CMK (cell line): ENCODE measurements around the gene BTN1A1.
"Not testable (repeated sequence)": the region's sequence is repeated elsewhere in the genome, so short reads cannot be mapped to it uniquely, and the experiment has no call there.

Experiments used
- DNase-seq: peaks from one replicate; pipeline ENCODE4 v3.0.0-alpha.2; 2010; ENCODE audit warnings: low read depth

The BTN1A1 gene

DNA sequence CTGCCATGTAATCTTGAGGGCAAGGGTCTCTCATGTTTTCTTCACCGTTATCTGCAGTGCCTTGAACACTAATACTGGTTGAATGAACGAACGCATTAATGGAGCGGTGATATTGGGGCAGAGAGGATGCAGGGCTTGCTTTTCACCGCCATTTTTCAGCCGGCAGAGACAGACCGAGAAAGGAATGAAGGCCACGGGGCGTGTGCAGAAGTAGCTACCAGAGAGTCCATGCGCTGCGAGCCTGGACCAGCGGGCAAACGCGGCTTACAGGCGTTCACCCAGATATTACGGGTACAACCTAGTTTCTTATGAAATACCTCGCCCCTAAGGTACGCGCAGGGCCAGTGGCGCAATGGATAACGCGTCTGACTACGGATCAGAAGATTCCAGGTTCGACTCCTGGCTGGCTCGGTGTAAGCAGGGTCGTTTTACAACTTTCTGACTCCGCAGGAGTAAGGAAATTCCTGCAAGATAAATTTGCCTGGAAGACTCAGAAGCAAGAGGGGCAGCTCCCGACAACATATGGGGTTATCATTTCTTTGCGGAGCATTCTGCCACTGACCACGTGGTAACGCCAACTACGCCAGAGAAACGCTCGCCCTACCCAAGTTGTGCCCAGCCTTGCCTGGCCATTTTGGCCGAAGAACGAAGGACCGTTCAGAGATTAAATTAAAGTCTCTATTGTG is 37.2 kb downstream of the BTN1A1 start:
- DNase-seq: peak; percentile 86

DNA sequence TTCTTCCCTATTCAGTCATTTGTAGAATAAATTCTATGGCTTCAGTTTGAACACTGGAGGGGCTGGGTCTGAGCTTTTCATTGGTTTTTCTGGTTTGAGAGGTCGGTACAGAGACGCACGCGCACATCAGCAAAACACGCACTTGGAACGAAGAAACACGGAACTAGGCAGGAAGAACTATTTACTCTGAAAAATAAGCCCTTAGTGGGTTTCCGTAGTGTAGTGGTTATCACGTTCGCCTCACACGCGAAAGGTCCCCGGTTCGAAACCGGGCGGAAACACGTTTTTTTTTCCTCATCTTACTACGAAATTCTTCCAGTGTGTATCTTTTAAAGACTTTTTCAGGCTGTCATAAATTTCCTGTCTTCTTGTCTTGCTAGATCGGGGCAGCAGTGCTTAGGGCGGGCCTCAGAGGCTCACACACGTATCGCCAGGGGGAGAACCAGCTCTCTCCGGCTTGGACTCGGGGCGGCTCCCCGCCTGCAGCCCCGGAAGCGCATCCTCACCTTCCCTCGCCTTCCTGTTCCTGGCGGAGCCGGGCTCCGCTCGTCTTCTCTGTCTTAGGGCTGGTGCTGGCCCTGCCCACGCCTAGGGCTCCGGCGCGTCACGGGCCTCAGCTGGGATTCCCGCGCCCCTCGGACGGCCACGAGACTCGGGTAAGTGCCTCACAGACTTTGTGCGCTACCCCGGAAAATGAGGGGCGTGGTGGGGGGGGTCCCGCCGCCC is 37.9 kb downstream of the BTN1A1 start, which contains the start of gene HMGN4:
Gene HMGN4, plus strand, starts transcription at position 521 of the 726 bp plus-strand sequence. CDS start 6,841 bp downstream, outside the sequence.
- peak; percentile 79 for DNase-seq

DNA sequence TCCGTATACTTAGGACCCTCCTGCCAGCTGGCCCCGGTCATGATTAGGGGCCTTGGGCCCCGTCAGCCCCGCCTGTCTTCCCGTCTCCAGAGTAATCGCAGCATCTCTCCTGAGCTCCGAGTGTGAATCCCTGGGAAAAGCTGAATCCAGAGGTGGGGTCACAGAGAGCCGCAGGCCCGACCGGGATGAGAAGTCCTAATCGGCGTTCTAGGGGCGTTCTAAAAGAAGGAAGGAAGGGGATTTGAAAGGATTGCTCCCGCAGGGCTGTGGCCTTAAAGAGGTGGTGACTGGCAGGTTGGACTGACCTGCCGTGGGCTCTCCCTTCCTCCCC is 38.4 kb downstream of the BTN1A1 start:
- DNase-seq: no peak

DNA sequence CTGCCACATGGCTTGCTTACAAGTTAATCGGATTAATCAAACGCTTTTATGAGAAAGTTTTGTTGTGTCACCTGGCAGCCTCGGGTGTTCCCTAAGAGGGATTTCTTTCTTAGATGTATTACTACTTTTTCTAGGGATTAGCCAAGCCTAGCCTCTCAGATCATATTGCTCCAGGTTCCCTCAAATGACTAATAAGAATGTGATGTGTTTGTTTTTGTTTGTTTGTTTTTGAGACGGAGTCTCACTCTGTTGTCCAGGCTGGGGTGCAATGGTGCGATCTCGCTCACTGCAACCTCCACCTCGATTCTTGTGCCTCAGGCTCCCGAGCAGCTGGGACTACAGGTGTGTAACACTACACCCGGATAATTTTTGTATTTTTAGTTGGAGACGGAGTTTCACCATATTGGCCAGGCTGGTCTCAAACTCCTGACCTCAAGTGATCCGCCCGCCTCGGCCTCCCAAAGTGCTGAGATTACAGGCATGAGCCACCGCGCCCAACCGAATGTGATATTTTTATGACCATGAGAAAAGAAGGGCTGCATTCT is 39.0 kb downstream of the BTN1A1 start:
- no peak for DNase-seq

DNA sequence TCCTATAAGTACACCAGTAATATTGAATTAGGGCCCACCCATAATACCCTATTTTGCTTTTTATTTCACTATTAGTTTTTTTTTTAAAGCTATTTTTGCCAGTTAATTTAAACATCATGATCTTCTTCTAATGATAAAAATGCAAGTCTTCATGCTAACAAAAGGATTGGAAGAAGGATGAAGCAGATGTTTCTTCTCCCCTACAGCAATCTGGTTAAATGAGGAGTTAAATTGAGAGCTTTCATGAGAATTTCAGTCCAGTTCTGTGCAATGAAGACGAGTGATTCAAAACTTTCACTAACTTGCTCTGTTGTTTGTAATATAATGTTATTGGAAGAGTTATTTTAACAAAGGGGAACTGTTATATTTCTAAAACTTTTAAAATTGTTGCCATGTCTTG is 41.5 kb downstream of the BTN1A1 start:
- DNase-seq: no peak

DNA sequence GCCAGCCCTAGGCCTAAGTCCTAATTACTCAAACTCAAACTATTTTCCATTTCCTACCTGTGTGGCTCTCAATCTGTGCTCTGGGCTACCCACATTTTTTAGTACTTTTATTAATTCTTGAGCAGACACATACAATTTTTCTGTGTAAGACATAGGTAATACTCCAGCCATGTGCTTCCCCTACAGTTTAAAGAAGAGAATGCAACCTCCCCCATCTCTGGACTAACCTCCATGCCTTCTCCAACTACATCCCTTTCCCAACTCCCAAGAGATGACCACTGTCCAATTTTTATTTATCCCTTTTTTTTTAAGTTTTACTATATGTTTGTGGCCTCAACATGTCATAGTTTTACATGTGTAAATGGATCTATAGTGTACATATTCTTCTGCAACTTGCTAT is 43.9 kb downstream of the BTN1A1 start:
- DNase-seq: no peak

DNA sequence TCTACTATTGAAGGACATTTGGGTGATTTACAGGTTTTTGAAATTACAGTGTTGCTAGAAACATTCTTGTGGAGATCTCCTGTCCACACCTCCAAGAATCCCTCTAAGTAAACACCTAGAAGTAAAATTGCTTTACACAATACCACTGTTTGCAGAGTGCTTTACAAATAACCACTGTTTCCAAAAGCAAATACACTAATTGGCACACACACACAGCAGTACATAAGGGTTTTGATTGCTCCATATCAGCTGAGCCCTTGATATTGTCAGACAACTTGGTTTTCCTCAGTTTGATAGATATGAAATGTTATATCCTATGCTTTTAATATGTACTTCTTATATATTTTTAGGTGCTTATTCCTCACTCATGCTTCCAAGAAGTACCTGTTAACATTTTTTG is 44.4 kb downstream of the BTN1A1 start:
- no peak for DNase-seq

DNA sequence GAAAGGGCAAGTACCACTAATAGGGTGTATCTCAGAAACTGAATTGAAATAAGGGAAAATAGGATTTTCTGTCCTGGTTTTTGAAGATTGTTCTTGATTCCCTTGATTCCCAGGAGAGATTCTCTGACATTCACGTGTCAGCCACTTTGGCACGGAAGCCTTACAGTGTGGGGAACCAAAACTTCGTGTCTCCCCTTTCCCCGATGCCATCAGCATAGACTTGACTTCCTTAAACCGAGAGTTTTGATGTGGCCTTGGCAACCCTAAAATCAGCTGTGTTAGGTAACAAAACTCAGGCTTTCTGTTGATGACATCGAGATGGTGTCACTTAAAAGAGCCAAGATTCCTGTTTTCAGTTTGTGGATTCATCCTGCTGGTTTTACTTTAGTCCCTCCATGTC is 45.5 kb downstream of the BTN1A1 start:
- DNase-seq: no peak

DNA sequence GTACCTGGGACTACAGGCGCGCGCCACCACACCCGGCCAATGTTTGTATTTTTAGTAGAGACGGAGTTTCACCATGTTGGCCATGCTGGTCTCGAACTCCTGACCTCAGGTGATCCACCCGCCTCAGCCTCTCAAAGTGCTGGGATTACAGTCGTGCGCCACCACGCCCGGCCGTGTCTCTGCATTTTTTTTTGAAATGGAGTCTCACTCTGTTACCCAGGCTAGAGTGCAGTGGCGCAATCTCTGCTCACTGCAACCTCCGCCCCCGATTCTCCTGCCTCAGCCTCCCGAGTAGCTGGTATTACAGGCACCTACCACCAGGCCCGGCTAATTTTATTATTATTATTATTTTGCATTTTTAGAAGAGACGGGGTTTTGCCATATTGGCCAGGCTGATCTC is 47.3 kb downstream of the BTN1A1 start:
- not testable (repeated sequence) for DNase-seq

DNA sequence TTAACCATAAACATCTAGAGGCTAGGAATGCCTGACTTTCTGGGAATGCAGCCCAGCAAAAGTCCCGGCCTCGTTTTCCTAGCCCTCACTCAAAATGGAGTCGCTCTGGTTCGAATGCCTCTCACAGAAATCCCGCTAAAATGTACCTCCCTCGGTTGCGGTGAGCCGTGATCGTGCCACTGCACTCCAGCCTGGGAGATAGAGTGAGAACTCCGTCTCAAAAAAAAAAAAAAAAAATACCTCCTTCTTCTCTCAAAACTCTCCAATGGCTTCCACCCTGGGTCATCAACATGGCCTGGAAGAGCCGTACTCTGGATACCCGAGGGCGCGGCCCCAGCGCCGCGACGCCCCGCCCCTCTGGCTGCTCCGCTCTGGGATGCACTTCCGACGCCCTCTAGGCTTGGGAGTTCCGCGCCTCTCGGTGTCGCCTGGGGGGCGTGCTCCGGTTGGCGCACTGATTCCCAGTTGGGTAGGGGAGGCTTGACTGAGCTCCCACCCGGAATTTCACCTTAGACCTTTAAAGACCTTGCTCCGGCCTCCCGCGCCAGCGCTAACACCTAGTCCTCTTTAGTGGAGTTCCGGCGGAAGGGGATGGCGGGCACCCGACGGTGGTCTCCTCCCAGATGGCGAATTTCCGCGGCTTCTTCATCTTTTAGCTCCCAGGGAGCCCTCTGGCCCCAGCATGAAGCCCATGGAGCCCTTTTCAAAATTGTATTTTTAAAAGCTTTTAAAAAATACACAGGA is 50.3 kb downstream of the BTN1A1 start:
- peak; percentile 69 for DNase-seq

DNA sequence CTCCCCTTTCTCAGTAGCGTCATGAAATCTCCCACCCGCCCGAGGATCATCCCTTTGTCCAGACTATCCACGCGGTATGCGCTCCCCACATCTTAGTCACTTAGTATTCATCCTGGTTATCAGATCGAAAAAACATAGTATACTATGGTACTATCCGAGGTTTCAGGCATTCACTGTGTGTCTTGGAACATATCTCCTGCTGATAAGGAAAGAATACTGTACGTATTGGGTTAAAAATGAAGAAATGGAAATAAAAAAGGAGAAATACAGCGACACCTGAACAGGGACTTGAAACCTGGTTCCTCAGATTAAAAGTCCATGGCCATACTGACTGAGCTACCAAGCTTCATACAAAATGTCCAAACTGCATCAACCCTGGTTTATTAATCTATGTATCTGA is 52.1 kb downstream of the BTN1A1 start:
- DNase-seq: no peak

DNA sequence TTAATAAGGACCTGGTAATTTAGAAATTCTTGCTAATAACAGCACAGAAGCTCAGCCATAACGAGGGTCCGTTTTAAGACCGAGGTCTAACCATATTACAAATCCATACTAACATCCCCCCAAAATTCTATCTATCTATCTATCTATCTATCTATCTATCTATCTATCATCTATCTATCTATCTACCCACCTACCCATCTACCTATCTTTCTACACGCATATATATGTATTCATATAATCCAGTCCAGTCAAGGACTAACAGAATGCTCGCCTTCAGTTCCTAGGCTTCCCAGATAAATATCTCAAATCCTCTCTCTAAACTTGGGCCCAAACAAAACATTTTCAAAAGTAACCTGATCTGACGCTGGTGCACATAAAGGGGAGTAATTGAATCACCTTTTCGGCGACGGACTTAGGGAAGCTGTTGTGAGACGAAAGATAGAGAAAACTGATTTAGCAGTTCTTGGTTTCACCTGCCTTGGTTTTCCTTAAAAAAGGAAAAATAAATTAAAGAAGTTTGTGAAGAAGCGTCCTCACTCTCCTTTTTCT is 52.6 kb downstream of the BTN1A1 start:
- DNase-seq: no peak

DNA sequence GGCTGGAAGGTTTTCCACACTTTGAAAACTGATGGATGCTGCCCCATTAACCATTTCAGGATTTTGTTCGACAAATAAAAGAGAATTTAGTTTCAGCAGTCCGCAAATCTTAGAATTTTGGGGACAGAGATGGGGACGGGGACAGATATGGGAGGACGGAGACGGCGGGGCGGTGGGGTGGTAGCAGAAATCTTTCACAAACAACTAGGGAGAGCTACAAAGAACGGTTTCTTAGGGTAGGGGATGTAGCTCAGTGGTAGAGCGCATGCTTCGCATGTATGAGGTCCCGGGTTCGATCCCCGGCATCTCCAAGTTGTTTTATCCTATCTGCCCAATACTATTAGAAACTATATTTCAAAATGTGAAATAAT is 53.1 kb downstream of the BTN1A1 start:
- DNase-seq: no peak

DNA sequence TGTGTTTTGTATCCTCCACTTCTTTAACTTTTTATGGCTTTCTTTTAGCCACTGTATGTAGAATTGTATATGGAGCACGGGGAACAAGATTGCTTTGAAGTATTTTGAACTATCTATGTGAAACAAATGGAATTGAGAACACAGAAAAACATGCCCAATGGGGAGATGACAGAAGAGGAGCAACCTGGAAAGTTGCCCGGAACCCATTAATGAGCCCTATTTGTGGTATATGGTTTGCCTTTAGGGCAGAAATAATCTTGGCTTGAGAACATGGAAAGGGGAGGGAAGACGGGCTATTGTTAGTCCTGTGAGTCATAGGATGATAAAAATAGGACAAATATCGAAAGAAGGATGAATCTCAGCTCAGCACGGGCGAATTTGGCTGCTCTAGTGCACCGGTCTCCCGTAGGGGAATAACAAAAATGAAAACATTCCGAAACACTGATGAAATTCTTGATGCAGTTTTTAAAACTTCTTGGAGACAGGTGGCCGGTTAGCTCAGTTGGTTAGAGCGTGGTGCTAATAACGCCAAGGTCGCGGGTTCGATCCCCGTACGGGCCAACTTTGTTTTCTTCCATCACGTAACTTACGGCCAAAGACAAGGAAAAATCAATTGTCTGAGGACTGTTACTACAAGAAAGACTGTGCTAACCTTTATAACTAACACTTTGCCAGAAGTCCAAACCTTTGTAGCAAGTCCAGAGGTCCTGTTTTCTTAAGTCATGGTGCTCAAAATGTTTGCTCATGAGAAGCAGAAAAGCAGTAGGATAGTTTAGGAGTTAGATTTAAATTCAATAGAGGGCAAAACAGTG is 53.7 kb downstream of the BTN1A1 start:
- peak; percentile 83 for DNase-seq

DNA sequence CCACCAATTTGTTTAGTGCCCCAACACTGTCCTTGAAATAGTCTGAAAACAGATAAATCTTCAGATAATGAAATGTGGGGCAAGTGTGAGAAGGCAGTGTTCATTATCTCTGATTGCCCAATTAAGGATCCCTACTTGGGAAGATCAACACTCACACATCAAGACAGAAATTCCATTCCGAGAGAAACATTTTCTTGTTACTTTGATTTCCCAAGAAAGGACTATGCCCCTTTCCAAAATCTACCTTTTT is 54.3 kb downstream of the BTN1A1 start:
- DNase-seq: no peak

DNA sequence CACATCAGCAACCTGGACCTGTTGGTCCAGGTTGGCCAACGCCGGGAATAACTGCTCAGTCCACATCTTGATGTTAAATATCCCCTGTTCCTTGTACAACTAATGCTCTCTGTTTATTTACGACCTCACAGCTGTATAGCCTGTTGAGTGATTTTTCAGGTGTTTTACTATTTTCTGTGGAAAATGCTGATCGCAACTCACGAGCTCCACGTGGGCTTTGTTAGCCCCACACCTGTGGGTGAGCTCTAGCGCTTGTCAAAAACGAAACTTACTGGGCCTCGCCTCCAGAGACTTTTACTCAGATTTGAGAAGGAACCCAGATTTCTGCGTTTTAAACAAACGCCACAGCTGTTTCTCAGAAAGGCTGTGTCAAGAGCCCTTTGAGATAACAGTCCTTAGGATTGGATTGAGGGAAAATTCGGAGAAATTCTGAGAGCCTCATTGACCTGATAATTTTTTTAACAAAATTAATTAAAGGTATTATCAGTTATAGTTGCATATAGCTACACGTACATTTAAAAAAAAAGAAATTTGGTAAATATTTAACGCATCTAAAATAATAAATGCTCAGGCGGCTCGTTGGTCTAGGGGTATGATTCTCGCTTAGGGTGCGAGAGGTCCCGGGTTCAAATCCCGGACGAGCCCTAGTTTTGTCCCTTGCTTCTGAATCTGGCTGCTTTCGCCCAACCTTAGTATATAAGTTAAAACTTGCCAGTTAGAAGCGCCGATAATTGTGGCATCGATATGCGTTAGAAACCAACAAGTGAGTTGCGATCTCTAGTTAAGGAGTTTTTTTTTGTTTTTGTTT is 54.8 kb downstream of the BTN1A1 start:
- no peak for DNase-seq

DNA sequence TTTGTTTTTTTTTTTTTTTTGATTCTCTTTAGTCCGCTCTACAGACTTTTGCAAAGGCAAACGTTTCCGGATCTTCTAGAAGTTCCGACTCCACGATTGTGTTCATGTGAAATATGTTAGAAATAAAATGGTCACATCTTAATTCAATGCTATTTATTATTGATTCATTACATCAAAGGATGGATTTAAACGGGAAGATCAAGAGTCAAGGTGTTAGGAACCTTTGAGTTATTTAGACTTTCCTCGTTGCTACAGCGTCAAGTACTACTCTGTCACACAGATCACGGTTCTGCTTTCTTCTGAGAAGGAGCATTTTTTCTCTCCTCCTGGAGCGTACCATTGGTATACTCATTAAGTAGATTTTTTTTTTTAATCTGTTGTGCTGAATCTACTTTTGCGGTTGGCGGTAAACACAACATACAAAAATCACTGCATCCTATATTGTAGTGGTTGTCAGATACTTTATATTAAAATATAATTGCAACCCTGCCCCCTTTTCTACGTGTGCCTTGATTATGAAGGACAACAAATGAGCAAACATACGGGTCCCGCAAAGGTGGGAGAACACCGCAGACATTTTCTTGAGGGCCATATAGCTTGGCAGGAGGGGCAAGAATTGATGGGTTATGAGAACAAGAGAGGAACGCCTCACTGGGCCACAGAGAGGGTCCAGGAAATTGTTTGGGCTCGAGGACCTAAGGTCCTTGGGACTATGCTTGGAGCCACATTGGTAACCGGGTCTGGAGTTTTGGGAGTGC is 55.6 kb downstream of the BTN1A1 start:
- no peak for DNase-seq

DNA sequence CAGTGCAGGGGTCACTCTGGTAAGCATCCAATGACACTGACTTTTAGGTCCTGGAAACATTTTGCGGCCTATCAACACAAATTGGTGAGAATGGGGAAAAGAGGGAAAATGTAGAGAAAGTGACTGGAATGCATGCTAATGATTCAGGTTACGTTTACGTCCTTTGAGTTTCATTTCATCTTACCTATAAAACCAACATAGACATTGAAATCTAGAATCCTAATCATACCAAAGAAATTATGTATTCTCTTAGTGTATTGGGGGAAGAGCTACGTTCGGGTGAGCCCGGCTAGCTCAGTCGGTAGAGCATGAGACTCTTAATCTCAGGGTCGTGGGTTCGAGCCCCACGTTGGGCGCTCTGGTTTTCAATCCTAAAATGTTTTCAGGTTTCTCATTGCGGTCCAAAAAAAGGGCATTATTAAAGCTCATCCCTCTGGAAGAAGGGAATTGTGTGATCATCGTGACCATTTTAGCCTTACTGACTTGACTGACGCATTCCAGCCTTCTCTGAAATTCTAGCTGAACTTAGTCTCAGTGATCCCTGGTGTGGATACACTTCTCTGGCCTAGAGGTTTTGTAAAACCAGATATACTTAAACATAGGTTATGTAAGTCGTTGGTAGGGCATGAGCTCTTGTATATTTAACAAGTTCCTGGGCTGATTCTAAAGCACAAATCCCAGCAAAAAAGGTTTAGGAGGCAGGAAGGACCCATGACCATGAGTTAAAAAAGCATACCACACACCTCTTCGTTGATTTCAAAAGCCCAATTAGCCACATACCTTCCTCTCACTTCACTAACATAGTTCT is 56.4 kb downstream of the BTN1A1 start:
- peak; percentile 70 for DNase-seq
